K562 (cell line): Measurements from ENCODE around the gene SLC22A23. TPM values are rescaled to one million over a fixed set of nuclear protein-coding genes. Genes with fewer than 3 reads are reported as not detected.

Source experiments
- ATAC-seq: fragments of 200-7000 bp; cut with Tn5 transposase; 3 replicates; pipeline ENCODE4 v1.9.1; 2020; ENCODE audit warnings: moderate library complexity
- BruUV-seq: library from RNA; stranded (reverse); fragments of 400-500 nt; replicated peaks from 2 replicates; lab custom pipeline; 2021; lab: Mats Ljungman, UMichigan
- CTCF ChIA-PET: fragments of 300-600 bp; formaldehyde crosslinking; extraction: SDS; loops from one replicate; lab custom pipeline; 2021; ENCODE audit warnings: low intra/inter-chr PET ratio; lab: Yijun Ruan, JAX
- POLR2A ChIA-PET: fragments of 300-600, 350-650 bp; sonication (Branson Sonifier 250); formaldehyde crosslinking; extraction: SDS; loops from one replicate; lab custom pipeline; 2021; ENCODE audit warnings: antibody characterized with exemption, inconsistent platforms; lab: Yijun Ruan, JAX
- DNase-seq, 4 experiments: peaks; one replicate each; pipeline versions ENCODE4 v3.0.0 to v3.0.0-alpha.2; 2011 to 2018; ENCODE audit warnings: low spot score in 3 of 4, mixed read lengths in 3 of 4; ENCODE audit errors: extremely low read depth in 1 of 4
- FAIRE-seq: peaks from 2 replicates; lab custom pipeline; 2011; peaks lifted over from hg19 to GRCh38; lab: Jason Lieb, UNC
- H2AFZ ChIP-seq: 2 replicates; pipeline ENCODE4 v1.6.0; 2011; ENCODE audit warnings: low read depth, low read length, control low read depth, inconsistent platforms
- H3K27ac ChIP-seq: fragments of 200-600 bp; 3 replicates; pipeline ENCODE4 v1.8.0; 2011; ENCODE audit warnings: low read depth, mild to moderate bottlenecking, control low read depth, inconsistent platforms, low read length, moderate library complexity, mixed read lengths; ENCODE audit errors: extremely low read depth
- H3K27me3 ChIP-seq, 2 experiments: fragments of 300-600 bp in 1 of 2; 2 replicates in 1 of 2; 3 replicates in 1 of 2; pipeline versions ENCODE4 v1.6.0 to v1.8.0; 2011; ENCODE audit warnings: inconsistent platforms in 2 of 2, low read length in 2 of 2, mild to moderate bottlenecking in 1 of 2, mixed read lengths in 1 of 2, moderate library complexity in 1 of 2; ENCODE audit not compliant: control insufficient read depth in 2 of 2, insufficient read depth in 2 of 2
- H3K36me3 ChIP-seq: fragments of 300-600 bp; 3 replicates; pipeline ENCODE4 v1.8.0; 2011; ENCODE audit warnings: mild to moderate bottlenecking, low read length, inconsistent platforms; ENCODE audit not compliant: control insufficient read depth, insufficient read depth
- H3K4me1 ChIP-seq, 2 experiments: fragments of 200-600 bp in 1 of 2; replicated peaks in 1 of 2; 2 replicates in 1 of 2; 3 replicates in 1 of 2; pipeline versions ENCODE4 v1.5.1 to v1.8.0; 2011; ENCODE audit warnings: inconsistent platforms in 2 of 2, low read length in 2 of 2, mild to moderate bottlenecking in 1 of 2, mixed read lengths in 1 of 2, moderate library complexity in 1 of 2; ENCODE audit not compliant: control insufficient read depth in 2 of 2, insufficient read depth in 2 of 2
- H3K4me2 ChIP-seq: 2 replicates; pipeline ENCODE4 v1.6.1; 2011; ENCODE audit warnings: low read length, control low read depth, inconsistent platforms, mixed read lengths; ENCODE audit not compliant: insufficient read depth
- H3K4me3 ChIP-seq: fragments of 200-600 bp; sonication (generic), shearing (Covaris generic); 2 replicates; pipeline ENCODE4 v1.5.1; 2016; ENCODE audit warnings: control low read depth, inconsistent platforms
- H3K79me2 ChIP-seq: fragments of 200-600 bp; 3 replicates; pipeline ENCODE4 v1.8.0; 2011; ENCODE audit warnings: low read length, inconsistent platforms; ENCODE audit not compliant: control insufficient read depth, insufficient read depth
- H3K9ac ChIP-seq, 2 experiments: 2 replicates each; pipeline versions ENCODE4 v1.6.0 to v1.6.1; 2011; ENCODE audit warnings: low read depth in 2 of 2, low read length in 2 of 2, control low read depth in 1 of 2, inconsistent platforms in 1 of 2, mild to moderate bottlenecking in 1 of 2, mixed read lengths in 1 of 2; ENCODE audit not compliant: insufficient read depth in 1 of 2
- H3K9me1 ChIP-seq: one replicate; pipeline ENCODE4 v1.6.0; 2011; ENCODE audit warnings: inconsistent platforms, mild to moderate bottlenecking, low read length, moderate library complexity; ENCODE audit not compliant: control insufficient read depth, insufficient read depth
- H3K9me3 ChIP-seq: replicated peaks from 2 replicates; pipeline ENCODE4 v1.5.1; 2011; ENCODE audit warnings: low read depth, low read length, inconsistent platforms; ENCODE audit not compliant: control insufficient read depth, insufficient read depth
- H4K20me1 ChIP-seq: replicated peaks from 2 replicates; pipeline ENCODE4 v1.6.1; 2011; ENCODE audit warnings: low read length, inconsistent platforms, mixed read lengths; ENCODE audit not compliant: control insufficient read depth, insufficient read depth
- CHD1 ChIP-seq: fragments of 200-600 bp; sonication (generic); IDR thresholded peaks from one replicate; pipeline ENCODE4 v1.6.1; 2012; ENCODE audit warnings: mild to moderate bottlenecking, moderate library complexity, low read length, inconsistent platforms
- FOXP1 ChIP-seq: sonication (generic); formaldehyde crosslinking; IDR thresholded peaks from 2 replicates; pipeline ENCODE4 v1.8.0; 2022; ENCODE audit warnings: mild to moderate bottlenecking, missing genetic modification reagents
- GABPB2 ChIP-seq: fragments of 250-450 bp; sonication (Bioruptor Pico); conservative IDR thresholded peaks from 2 replicates; pipeline ENCODE4 v1.5.1; 2021; ENCODE audit warnings: mild to moderate bottlenecking
- RBM15 ChIP-seq: fragments of 200-400 bp; formaldehyde crosslinking; IDR thresholded peaks from 2 replicates; pipeline ENCODE4 v1.6.1; 2018; ENCODE audit warnings: mild to moderate bottlenecking, low read length, moderate library complexity; ENCODE audit not compliant: insufficient read depth
- SETDB1 ChIP-seq: IDR thresholded peaks from one replicate; pipeline ENCODE4 v1.6.1; 2012; ENCODE audit warnings: low read length, control low read depth, inconsistent platforms
- ZBTB11 ChIP-seq, 3 experiments: fragments of 200-800 bp in 1 of 3; fragments of 250-450 bp in 1 of 3; fragments of 450-650 bp in 1 of 3; sonication (Bioruptor Pico) in 1 of 3; sonication (Bioruptor generic) in 1 of 3; formaldehyde crosslinking in 1 of 3; IDR thresholded peaks; 2 replicates each; pipeline versions ENCODE4 v1.6.1 to v1.8.0; 2016 to 2022; ENCODE audit warnings: mild to moderate bottlenecking in 2 of 3, missing genetic modification characterization in 2 of 3, missing compliant biosample characterization in 1 of 3, moderate library complexity in 1 of 3
- ZNF830 ChIP-seq: fragments of 250-450 bp; sonication (Bioruptor Pico); IDR thresholded peaks from 2 replicates; pipeline ENCODE4 v1.5.0; 2021; ENCODE audit warnings: mild to moderate bottlenecking
- WGBS: fragments of 100-300 bp; shearing (Covaris generic); methylation state at CpG from one replicate; pipeline ENCODE4 v1.1.6; 2016; ENCODE audit warnings: low coverage, mixed read lengths; ENCODE audit not compliant: insufficient coverage; ENCODE audit errors: missing lambda C conversion rate; 5-methylcytosine and 5-hydroxymethylcytosine counted together
- in situ Hi-C: fragments of 300-500 bp; cut with MboI; formaldehyde crosslinking; loops from 4 replicates; pipeline ENCODE4 v1.15.0; 2018; ENCODE audit warnings: inconsistent platforms, mixed read lengths
- intact Hi-C: fragments of 100-400 bp; cut with micrococcal nuclease; formaldehyde crosslinking; loops from 2 replicates; pipeline ENCODE4 v1.14.2; 2022
- polyA plus RNA-seq, 8 experiments: library from polyadenylated mRNA; depleted of rRNA in 4 of 8; stranded (reverse) in 5 of 8; unstranded in 3 of 8; fragments of >200 nt; fragmentation: Nextera tagmentation in 2 of 8; fragmentation: Illumina TruSeq in 1 of 8; extraction: Ambion mirVana in 2 of 8; extraction: Trizol in 1 of 8; gene quantifications; 2 replicates each; pipeline versions ENCODE4 v1.2.1 to v1.2.3, GENCODE V29; 2011 to 2014; ENCODE audit warnings: inconsistent platforms in 1 of 8, missing spikeins in 1 of 8
- total RNA-seq, 7 experiments: library from RNA; depleted of rRNA in 6 of 7; stranded (reverse); fragments of >200 nt in 6 of 7; fragmentation: Illumina TruSeq in 2 of 7; extraction: Trizol in 2 of 7; gene quantifications; 2 replicates each; pipeline versions ENCODE4 v1.2.1 to v1.2.3, GENCODE V29; 2011 to 2021; ENCODE audit warnings: low replicate concordance in 1 of 7
- TF ChIP-seq, protein P1 (sequence below): fragments of 450-650 bp; conservative IDR thresholded peaks from 2 replicates; pipeline ENCODE4 v1.6.1; 2016; ENCODE audit warnings: missing genetic modification characterization, low read depth, mild to moderate bottlenecking, control low read depth, missing compliant biosample characterization
- TF ChIP-seq, protein P2 (sequence below), 2 experiments: IDR thresholded peaks in 1 of 2; conservative IDR thresholded peaks in 1 of 2; 2 replicates each; pipeline ENCODE4 v1.6.1; 2016; ENCODE audit warnings: low read depth in 2 of 2, mild to moderate bottlenecking in 1 of 2, missing compliant biosample characterization in 1 of 2, missing genetic modification characterization in 1 of 2, moderate library complexity in 1 of 2
- TF ChIP-seq, protein P3 (sequence below): sonication (generic); formaldehyde crosslinking; IDR thresholded peaks from 2 replicates; pipeline ENCODE4 v1.8.0; 2023; ENCODE audit warnings: mild to moderate bottlenecking, missing genetic modification reagents

Gene SLC22A23
- total and polyA plus RNA-seq, 9 of the 15 experiments (the other 6 are each of a cell fraction or from before 2014, with no cell fraction given), result 0.30 to 8.7 (median 2.5) TPM

- H3K27me3 ChIP-seq, result 0 out of 5 replicates have a peak, but pooled peaks cover 0 to 7% of the 10 kb centered on the region in 2 experiments
- H3K9me1 ChIP-seq, result no peaks in the 10 kb centered on the region
- no peak overlapping the region for H3K27ac ChIP-seq
- H3K9ac ChIP-seq, result peak overlapping the region; percentile 48 to 89; a peak in 3 of 4 replicates
- intact Hi-C loops (loop anchor here (5.0 kb wide), 1 partner anchor 276 kb away; no protein-coding TSS in a partner anchor), in situ Hi-C loops (no loop called here)
- peak in 3 of 4 experiments; percentile 62 to 70 (median 63) for DNase-seq
- peaks cover 25% of the 10 kb centered on the region for H3K79me2 ChIP-seq
- H3K4me2 ChIP-seq, result peak overlapping the region; percentile 82
- no TSS peak for BruUV-seq
- ChIA-PET CTCF (interaction anchor here (0.6 to 1.7 kb wide), 2 partner anchors 74 to 178 kb away, joined by 3 to 8 read pairs; no protein-coding TSS in a partner anchor), POLR2A (interaction anchor here (0.8 kb wide), 1 partner anchor 131 kb away, joined by 3 read pairs; no protein-coding TSS in a partner anchor)
- ATAC-seq, result no peak; the same call in 2 of the 3 replicates
- H3K4me3 ChIP-seq, result peak overlapping the region; percentile 50
- no peaks in the 10 kb centered on the region; the same call in 2 of the 3 replicates for H3K36me3 ChIP-seq
- H2AFZ ChIP-seq, result peak overlapping the region; percentile 64
- H3K4me1 ChIP-seq, result peaks cover 24 to 45% of the 10 kb centered on the region in 2 experiments
- WGBS, result under 1% methylated on average over 74 of the region's 89 CpGs
- H3K9me3 ChIP-seq, result no peaks in the 10 kb centered on the region
- FAIRE-seq, result no peak
- peaks cover 17% of the 10 kb centered on the region for H4K20me1 ChIP-seq
- peak; percentile 79 for TF ChIP-seq CHD1
- TF ChIP-seq RBM15, result no peak
- no peak for TF ChIP-seq SETDB1
- TF ChIP-seq, protein P1, sequence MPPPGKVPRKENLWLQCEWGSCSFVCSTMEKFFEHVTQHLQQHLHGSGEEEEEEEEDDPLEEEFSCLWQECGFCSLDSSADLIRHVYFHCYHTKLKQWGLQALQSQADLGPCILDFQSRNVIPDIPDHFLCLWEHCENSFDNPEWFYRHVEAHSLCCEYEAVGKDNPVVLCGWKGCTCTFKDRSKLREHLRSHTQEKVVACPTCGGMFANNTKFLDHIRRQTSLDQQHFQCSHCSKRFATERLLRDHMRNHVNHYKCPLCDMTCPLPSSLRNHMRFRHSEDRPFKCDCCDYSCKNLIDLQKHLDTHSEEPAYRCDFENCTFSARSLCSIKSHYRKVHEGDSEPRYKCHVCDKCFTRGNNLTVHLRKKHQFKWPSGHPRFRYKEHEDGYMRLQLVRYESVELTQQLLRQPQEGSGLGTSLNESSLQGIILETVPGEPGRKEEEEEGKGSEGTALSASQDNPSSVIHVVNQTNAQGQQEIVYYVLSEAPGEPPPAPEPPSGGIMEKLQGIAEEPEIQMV (tag), result no peak
- no peak for TF ChIP-seq FOXP1 (CRISPR knock-in tag)
- TF ChIP-seq, protein P2, sequence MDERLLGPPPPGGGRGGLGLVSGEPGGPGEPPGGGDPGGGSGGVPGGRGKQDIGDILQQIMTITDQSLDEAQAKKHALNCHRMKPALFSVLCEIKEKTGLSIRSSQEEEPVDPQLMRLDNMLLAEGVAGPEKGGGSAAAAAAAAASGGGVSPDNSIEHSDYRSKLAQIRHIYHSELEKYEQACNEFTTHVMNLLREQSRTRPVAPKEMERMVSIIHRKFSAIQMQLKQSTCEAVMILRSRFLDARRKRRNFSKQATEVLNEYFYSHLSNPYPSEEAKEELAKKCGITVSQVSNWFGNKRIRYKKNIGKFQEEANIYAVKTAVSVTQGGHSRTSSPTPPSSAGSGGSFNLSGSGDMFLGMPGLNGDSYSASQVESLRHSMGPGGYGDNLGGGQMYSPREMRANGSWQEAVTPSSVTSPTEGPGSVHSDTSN (CRISPR knock-in tag; IDR thresholded peaks at IDR 0.05; ENCODE audit: low read depth), result no peak
- TF ChIP-seq, protein P2 (tag; conservative IDR thresholded peaks at IDR 0.05; ENCODE audit: low read depth), result no peak
- TF ChIP-seq ZBTB11 (CRISPR knock-in tag; IDR thresholded peaks at IDR 0.05), result peak in 1 of 3 experiments; percentile 51; a peak in 2 of 6 replicates
- TF ChIP-seq GABPB2 (CRISPR knock-in tag), result no peak
- TF ChIP-seq, protein P3, sequence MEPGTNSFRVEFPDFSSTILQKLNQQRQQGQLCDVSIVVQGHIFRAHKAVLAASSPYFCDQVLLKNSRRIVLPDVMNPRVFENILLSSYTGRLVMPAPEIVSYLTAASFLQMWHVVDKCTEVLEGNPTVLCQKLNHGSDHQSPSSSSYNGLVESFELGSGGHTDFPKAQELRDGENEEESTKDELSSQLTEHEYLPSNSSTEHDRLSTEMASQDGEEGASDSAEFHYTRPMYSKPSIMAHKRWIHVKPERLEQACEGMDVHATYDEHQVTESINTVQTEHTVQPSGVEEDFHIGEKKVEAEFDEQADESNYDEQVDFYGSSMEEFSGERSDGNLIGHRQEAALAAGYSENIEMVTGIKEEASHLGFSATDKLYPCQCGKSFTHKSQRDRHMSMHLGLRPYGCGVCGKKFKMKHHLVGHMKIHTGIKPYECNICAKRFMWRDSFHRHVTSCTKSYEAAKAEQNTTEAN (CRISPR knock-in tag), result no peak
- no peak for TF ChIP-seq ZNF830 (CRISPR knock-in tag)
Measured at GRCh38 chr6:3456395-3456897, 404 bp downstream of the SLC22A23 start.
